Measurements from ENCODE around the gene TMEM225B. TPM values are rescaled to one million over a fixed set of nuclear protein-coding genes. Genes with fewer than 3 reads are reported as not detected.
"Not testable (repeated sequence)": the region's sequence is repeated elsewhere in the genome, so short reads cannot be mapped to it uniquely, and the experiment has no call there.

The TMEM225B gene
- total RNA-seq, 2 donors from 2014 or later: 0.74 TPM; not detected in 1

- no peak for TF ChIP-seq CTCF (IDR thresholded peaks at IDR 0.05)
- Histone ChIP-seq H3K9me3 (no peaks in the 10 kb centered on the region), H3K27me3 (no peaks in the 10 kb centered on the region), H3K36me3 (peaks cover 9% of the 10 kb centered on the region), H3K27ac (no peak overlapping the region), H3K4me3 (no peak overlapping the region), H3K4me1 (no peaks in the 10 kb centered on the region), H3K9ac (ENCODE audit: low read depth in 2 of 2, low read length in 2 of 2) (no peak overlapping the region)
- intact Hi-C loops (cut with DNase I): no loop called here
- no peak for DNase-seq
These were observed 37.0 kb upstream of the TMEM225B start for GRCh38 chr7:99560834-99561736.

- no peak for TF ChIP-seq CTCF (IDR thresholded peaks at IDR 0.05)
These were observed 36.4 kb upstream of the TMEM225B start for GRCh38 chr7:99561737-99562051.

GRCh38 chr7:99562114-99562784 is 35.8 kb upstream of the TMEM225B start:
- H3K4me1 ChIP-seq: no peaks in the 10 kb centered on the region
- H3K4me3 ChIP-seq: no peak overlapping the region
- no peak for DNase-seq
- H3K36me3 ChIP-seq: peaks cover 9% of the 10 kb centered on the region
- intact Hi-C loops (cut with DNase I): no loop called here
- H3K27me3 ChIP-seq: no peaks in the 10 kb centered on the region
- peak overlapping the region; percentile 21 for H3K27ac ChIP-seq
- no peak for TF ChIP-seq CTCF (IDR thresholded peaks at IDR 0.05)
- no peaks in the 10 kb centered on the region for H3K9me3 ChIP-seq
- H3K9ac ChIP-seq (ENCODE audit: low read depth in 2 of 2, low read length in 2 of 2): no peak overlapping the region

More at GRCh38 chr7:99561737-99562051, 36.4 kb upstream of the TMEM225B start:
- Histone ChIP-seq H3K4me3 (no peak overlapping the region), H3K9ac (ENCODE audit: low read depth in 2 of 2, low read length in 2 of 2) (no peak overlapping the region), H3K27ac (no peak overlapping the region), H3K4me1 (no peaks in the 10 kb centered on the region), H3K27me3 (no peaks in the 10 kb centered on the region), H3K36me3 (peaks cover 9% of the 10 kb centered on the region), H3K9me3 (no peaks in the 10 kb centered on the region)
- intact Hi-C loops (cut with DNase I): no loop called here
- no peak for DNase-seq

GRCh38 chr7:99562832-99563231 is 35.2 kb upstream of the TMEM225B start:
- TF ChIP-seq CTCF (IDR thresholded peaks at IDR 0.05): no peak
- Histone ChIP-seq H3K4me3 (no peak overlapping the region), H3K27ac (peak overlapping the region; percentile 21), H3K4me1 (no peaks in the 10 kb centered on the region), H3K27me3 (no peaks in the 10 kb centered on the region), H3K9me3 (no peaks in the 10 kb centered on the region), H3K9ac (ENCODE audit: low read depth in 2 of 2, low read length in 2 of 2) (no peak overlapping the region), H3K36me3 (peaks cover 9% of the 10 kb centered on the region)
- intact Hi-C loops (cut with DNase I): no loop called here
- DNase-seq: peak; percentile 31

- no peak for TF ChIP-seq CTCF (IDR thresholded peaks at IDR 0.05)
- intact Hi-C loops (cut with DNase I): no loop called here
These were observed 34.4 kb upstream of the TMEM225B start for GRCh38 chr7:99563650-99564049.

GRCh38 chr7:99568770-99569169 is 29.3 kb upstream of the TMEM225B start:
- peaks cover 23% of the 10 kb centered on the region for H3K36me3 ChIP-seq
- H3K4me1 ChIP-seq; H3K9ac ChIP-seq (ENCODE audit: low read depth in 2 of 2, low read length in 2 of 2); intact Hi-C loops (cut with DNase I); H3K27ac ChIP-seq; H3K4me3 ChIP-seq; DNase-seq; H3K9me3 ChIP-seq; H3K27me3 ChIP-seq: not testable (repeated sequence)

More at GRCh38 chr7:99563650-99564049, 34.4 kb upstream of the TMEM225B start:
- no peak overlapping the region for H3K9ac ChIP-seq (ENCODE audit: low read depth in 2 of 2, low read length in 2 of 2)
- H3K27me3 ChIP-seq: no peaks in the 10 kb centered on the region
- H3K27ac ChIP-seq: no peak overlapping the region
- H3K4me1 ChIP-seq: no peaks in the 10 kb centered on the region
- peaks cover 9% of the 10 kb centered on the region for H3K36me3 ChIP-seq
- no peaks in the 10 kb centered on the region for H3K9me3 ChIP-seq
- no peak overlapping the region for H3K4me3 ChIP-seq
- DNase-seq: no peak
